ENCODE data around the gene CACNA2D3. TPM values are rescaled to one million over a fixed set of nuclear protein-coding genes. Genes with fewer than 3 reads are reported as not detected.

Gene CACNA2D3
- total and polyA plus RNA-seq, 7 experiments from 2014 or later, result 0.27 to 4.1 TPM; not detected in 5

GRCh38 chr3:54192026-54192425 lies 69.7 kb downstream of the CACNA2D3 start:
- H3K36me3 Mint-ChIP-seq, result no peaks in the 10 kb centered on the region
- peaks cover 0 to 5% (median 0%) of the 10 kb centered on the region in 5 donors for H3K27me3 Mint-ChIP-seq
- H3K9me3 Mint-ChIP-seq, result peaks cover 0 to 28% (median 7%) of the 10 kb centered on the region in 11 donors
- H3K27ac ChIP-seq (ENCODE audit: low read depth, low read length), result no peak overlapping the region
- no peak overlapping the region for H3K4me3 Mint-ChIP-seq
- H3K9me3 ChIP-seq (ENCODE audit: control insufficient read depth in 2 of 3, low read length in 3 of 3), result peaks cover 0 to 5% (median 0%) of the 10 kb centered on the region in 3 experiments
- no peak for ATAC-seq
- H3K4me1 Mint-ChIP-seq, result no peaks in the 10 kb centered on the region
- no peak overlapping the region for H3K27ac Mint-ChIP-seq
- no peak overlapping the region for H3K4me3 ChIP-seq (ENCODE audit: low read length)
- ChIA-PET CTCF (no interaction called here), POLR2A (no interaction called here)
- H3K27me3 ChIP-seq (ENCODE audit: control insufficient read depth in 2 of 2, insufficient read depth in 2 of 2, low read length in 2 of 2), result no peaks in the 10 kb centered on the region
- intact Hi-C loops (cut with micrococcal nuclease), result no loop called here
- H3K4me1 ChIP-seq (ENCODE audit: control insufficient read depth in 2 of 2, insufficient read depth in 2 of 2, low read length in 2 of 2), result no peaks in the 10 kb centered on the region
- no peaks in the 10 kb centered on the region for H3K36me3 ChIP-seq (ENCODE audit: control insufficient read depth in 2 of 3, insufficient read depth in 3 of 3, low read length in 3 of 3)
- DNase-seq, result no peak

DNA sequence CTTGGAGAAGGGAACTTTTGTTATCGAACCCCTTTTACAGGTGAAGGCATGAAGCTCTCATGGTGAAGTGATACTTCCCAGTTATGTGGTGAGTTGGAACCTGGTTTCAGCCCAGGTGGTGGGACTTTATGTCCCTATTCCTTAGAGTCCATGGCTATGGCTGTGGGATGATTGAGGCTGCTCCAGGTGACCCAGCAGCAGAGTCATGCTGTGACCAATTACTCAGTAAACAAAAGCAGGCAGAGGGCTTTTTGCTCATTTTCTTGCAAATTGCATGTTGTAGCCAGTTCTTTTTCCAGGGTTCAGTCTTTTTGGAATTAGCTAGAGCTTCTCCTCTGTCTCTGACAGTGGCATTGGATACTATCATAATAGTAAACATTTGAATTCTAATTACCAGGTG lies 70.7 kb downstream of the CACNA2D3 start:
- Histone ChIP-seq H3K27ac (ENCODE audit: low read depth, low read length) (no peak overlapping the region), H3K4me3 (ENCODE audit: low read length) (no peak overlapping the region), H3K4me1 (ENCODE audit: control insufficient read depth in 2 of 2, insufficient read depth in 2 of 2, low read length in 2 of 2) (no peaks in the 10 kb centered on the region), H3K9me3 (ENCODE audit: control insufficient read depth in 2 of 3, low read length in 3 of 3) (no peaks in the 10 kb centered on the region), H3K27me3 (ENCODE audit: control insufficient read depth in 2 of 2, insufficient read depth in 2 of 2, low read length in 2 of 2) (no peaks in the 10 kb centered on the region), H3K36me3 (ENCODE audit: control insufficient read depth in 2 of 3, insufficient read depth in 3 of 3, low read length in 3 of 3) (no peaks in the 10 kb centered on the region)
- ATAC-seq (no peak), DNase-seq (no peak)
- no peak overlapping the region for H3K4me3 Mint-ChIP-seq
- no peaks in the 10 kb centered on the region for H3K4me1 Mint-ChIP-seq
- H3K9me3 Mint-ChIP-seq, result peaks cover 0 to 24% (median 3%) of the 10 kb centered on the region in 11 donors
- ChIA-PET POLR2A (no interaction called here), CTCF (no interaction called here)
- peaks cover 0 to 5% (median 0%) of the 10 kb centered on the region in 5 donors for H3K27me3 Mint-ChIP-seq
- H3K36me3 Mint-ChIP-seq, result no peaks in the 10 kb centered on the region
- intact Hi-C loops (cut with micrococcal nuclease), result no loop called here
- H3K27ac Mint-ChIP-seq, result no peak overlapping the region

DNA sequence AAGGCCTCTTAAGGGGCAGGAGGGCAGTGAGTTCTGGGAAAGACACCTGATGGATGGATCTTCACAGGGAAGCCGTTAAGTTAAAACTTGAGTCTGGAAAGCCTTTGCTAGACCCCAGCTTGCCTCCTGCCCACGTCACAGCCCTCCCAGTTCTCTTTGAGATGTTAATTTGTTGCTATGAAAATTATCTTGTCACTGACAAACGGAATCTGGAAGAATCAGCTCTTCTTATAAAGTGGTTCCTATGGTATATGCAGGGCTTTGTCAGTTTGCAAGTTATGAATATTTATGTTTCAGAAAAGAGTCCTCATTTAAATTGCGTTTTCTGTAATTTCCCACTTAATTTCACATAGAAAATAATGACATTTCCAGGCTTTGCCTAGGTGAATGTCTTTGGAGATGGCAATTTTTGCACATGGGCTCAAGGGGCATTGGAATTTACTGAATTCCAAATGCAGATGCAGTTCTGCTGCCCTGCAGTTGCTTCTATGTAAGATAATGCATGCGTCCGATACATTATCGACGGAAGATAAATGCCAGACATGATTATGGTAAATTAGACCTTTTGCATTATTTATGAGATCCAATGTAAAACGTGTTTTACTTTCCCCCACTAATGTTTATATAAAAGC lies 74.1 kb downstream of the CACNA2D3 start:
- DNase-seq (no peak), ATAC-seq (no peak)
- Histone ChIP-seq H3K36me3 (ENCODE audit: control insufficient read depth in 2 of 3, insufficient read depth in 3 of 3, low read length in 3 of 3) (no peaks in the 10 kb centered on the region), H3K4me1 (ENCODE audit: control insufficient read depth in 2 of 2, insufficient read depth in 2 of 2, low read length in 2 of 2) (no peaks in the 10 kb centered on the region), H3K9me3 (ENCODE audit: control insufficient read depth in 2 of 3, low read length in 3 of 3) (no peaks in the 10 kb centered on the region), H3K4me3 (ENCODE audit: low read length) (no peak overlapping the region), H3K27me3 (ENCODE audit: control insufficient read depth in 2 of 2, insufficient read depth in 2 of 2, low read length in 2 of 2) (no peaks in the 10 kb centered on the region), H3K27ac (ENCODE audit: low read depth, low read length) (no peak overlapping the region)
- Mint-ChIP-seq H3K4me3 (no peak overlapping the region), H3K27me3 (peaks cover 0 to 5% (median 0%) of the 10 kb centered on the region in 5 donors), H3K9me3 (peaks cover 0 to 10% (median 0%) of the 10 kb centered on the region in 11 donors), H3K4me1 (no peaks in the 10 kb centered on the region), H3K36me3 (no peaks in the 10 kb centered on the region), H3K27ac (no peak overlapping the region)
- CTCF ChIA-PET, result no interaction called here
- POLR2A ChIA-PET, result no interaction called here
- intact Hi-C loops (cut with micrococcal nuclease), result no loop called here

DNA sequence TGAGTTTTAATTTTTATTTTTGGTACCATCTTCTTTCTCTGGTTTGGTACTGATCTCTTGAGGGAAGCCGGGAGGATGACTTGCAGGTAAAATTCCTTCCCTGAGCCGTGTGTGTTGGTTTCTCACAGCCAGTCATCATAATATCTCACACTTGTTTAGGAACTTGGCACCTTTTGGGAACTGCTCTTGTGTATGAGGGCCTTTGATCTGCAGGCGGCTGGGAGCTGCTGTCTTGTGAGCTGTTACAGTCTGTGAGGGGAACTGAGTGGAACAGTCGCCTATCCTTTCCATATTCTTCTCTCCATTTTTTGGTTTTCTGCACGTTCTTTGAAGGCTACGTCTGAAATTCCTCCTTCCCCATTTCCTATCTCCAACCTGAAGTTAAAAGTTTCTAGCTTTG lies 75.2 kb downstream of the CACNA2D3 start:
- Mint-ChIP-seq H3K9me3 (peaks cover 0 to 10% (median 0%) of the 10 kb centered on the region in 11 donors), H3K27me3 (peaks cover 0 to 5% (median 3%) of the 10 kb centered on the region in 5 donors), H3K36me3 (no peaks in the 10 kb centered on the region), H3K4me3 (no peak overlapping the region), H3K27ac (no peak overlapping the region), H3K4me1 (no peaks in the 10 kb centered on the region)
- POLR2A ChIA-PET, result no interaction called here
- Histone ChIP-seq H3K27me3 (ENCODE audit: control insufficient read depth in 2 of 2, insufficient read depth in 2 of 2, low read length in 2 of 2) (no peaks in the 10 kb centered on the region), H3K27ac (ENCODE audit: low read depth, low read length) (no peak overlapping the region), H3K4me3 (ENCODE audit: low read length) (no peak overlapping the region), H3K9me3 (ENCODE audit: control insufficient read depth in 2 of 3, low read length in 3 of 3) (no peaks in the 10 kb centered on the region), H3K36me3 (ENCODE audit: control insufficient read depth in 2 of 3, insufficient read depth in 3 of 3, low read length in 3 of 3) (no peaks in the 10 kb centered on the region), H3K4me1 (ENCODE audit: control insufficient read depth in 2 of 2, insufficient read depth in 2 of 2, low read length in 2 of 2) (no peaks in the 10 kb centered on the region)
- CTCF ChIA-PET, result no interaction called here
- no peak for DNase-seq
- intact Hi-C loops (cut with micrococcal nuclease), result no loop called here
- no peak for ATAC-seq

- DNase-seq (no peak), ATAC-seq (no peak)
- no peaks in the 10 kb centered on the region for H3K36me3 Mint-ChIP-seq
- H3K27ac ChIP-seq (ENCODE audit: low read depth, low read length), result no peak overlapping the region
- H3K27ac Mint-ChIP-seq, result no peak overlapping the region
- H3K27me3 Mint-ChIP-seq, result peaks cover 0 to 5% (median 3%) of the 10 kb centered on the region in 5 donors
- peaks cover 0 to 10% (median 0%) of the 10 kb centered on the region in 11 donors for H3K9me3 Mint-ChIP-seq
- H3K4me3 ChIP-seq (ENCODE audit: low read length), result no peak overlapping the region
- H3K4me1 Mint-ChIP-seq, result no peaks in the 10 kb centered on the region
- POLR2A ChIA-PET, result no interaction called here
- no peaks in the 10 kb centered on the region for H3K4me1 ChIP-seq (ENCODE audit: control insufficient read depth in 2 of 2, insufficient read depth in 2 of 2, low read length in 2 of 2)
- H3K4me3 Mint-ChIP-seq, result no peak overlapping the region
- no peaks in the 10 kb centered on the region for H3K36me3 ChIP-seq (ENCODE audit: control insufficient read depth in 2 of 3, insufficient read depth in 3 of 3, low read length in 3 of 3)
- intact Hi-C loops (cut with micrococcal nuclease), result no loop called here
- H3K27me3 ChIP-seq (ENCODE audit: control insufficient read depth in 2 of 2, insufficient read depth in 2 of 2, low read length in 2 of 2), result no peaks in the 10 kb centered on the region
- CTCF ChIA-PET, result no interaction called here
- no peaks in the 10 kb centered on the region for H3K9me3 ChIP-seq (ENCODE audit: control insufficient read depth in 2 of 3, low read length in 3 of 3)
Measured at GRCh38 chr3:54198556-54198955, 76.2 kb downstream of the CACNA2D3 start.

- ChIA-PET CTCF (no interaction called here), POLR2A (no interaction called here)
- Histone ChIP-seq H3K27ac (ENCODE audit: low read depth, low read length) (no peak overlapping the region), H3K4me3 (ENCODE audit: low read length) (no peak overlapping the region), H3K27me3 (ENCODE audit: control insufficient read depth in 2 of 2, insufficient read depth in 2 of 2, low read length in 2 of 2) (no peaks in the 10 kb centered on the region), H3K36me3 (ENCODE audit: control insufficient read depth in 2 of 3, insufficient read depth in 3 of 3, low read length in 3 of 3) (no peaks in the 10 kb centered on the region), H3K4me1 (ENCODE audit: control insufficient read depth in 2 of 2, insufficient read depth in 2 of 2, low read length in 2 of 2) (no peaks in the 10 kb centered on the region), H3K9me3 (ENCODE audit: control insufficient read depth in 2 of 3, low read length in 3 of 3) (no peaks in the 10 kb centered on the region)
- ATAC-seq (no peak), DNase-seq (no peak)
- Mint-ChIP-seq H3K27ac (no peak overlapping the region), H3K4me3 (no peak overlapping the region), H3K27me3 (peaks cover 0 to 5% (median 3%) of the 10 kb centered on the region in 5 donors), H3K4me1 (no peaks in the 10 kb centered on the region), H3K36me3 (no peaks in the 10 kb centered on the region), H3K9me3 (peaks cover 0 to 8% (median 0%) of the 10 kb centered on the region in 11 donors)
- intact Hi-C loops (cut with micrococcal nuclease), result no loop called here
Measured at GRCh38 chr3:54202054-54202453, 79.7 kb downstream of the CACNA2D3 start.

DNA sequence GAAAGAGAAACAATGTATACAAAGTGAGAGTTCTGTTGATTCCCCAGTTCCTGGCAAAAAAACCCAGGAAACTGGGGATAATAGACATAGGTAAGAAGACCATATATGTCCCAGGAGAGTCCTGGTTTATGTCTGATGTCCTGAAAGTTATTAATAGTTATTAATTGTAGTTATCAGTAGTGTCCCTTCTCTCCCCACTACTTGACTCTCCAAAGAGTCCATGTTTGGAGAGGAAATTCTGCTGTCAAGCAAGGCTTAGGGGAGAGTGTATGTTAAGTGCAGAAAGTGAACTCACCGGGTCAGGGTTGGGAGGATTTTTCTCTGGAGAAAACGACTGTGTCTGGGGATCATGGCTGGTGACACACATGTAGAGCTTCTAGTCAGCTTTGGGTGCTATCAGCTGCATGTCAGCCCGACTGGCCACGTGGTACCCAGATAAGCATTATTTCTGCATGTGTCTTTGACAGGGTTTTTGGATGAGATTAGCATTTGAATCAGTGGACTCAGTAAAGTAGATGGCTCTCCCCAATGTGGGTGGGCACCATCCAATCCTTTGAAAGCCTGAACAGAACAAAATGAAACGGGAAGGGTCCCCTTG lies 80.4 kb downstream of the CACNA2D3 start:
- POLR2A ChIA-PET, result no interaction called here
- Mint-ChIP-seq H3K4me1 (no peaks in the 10 kb centered on the region), H3K27me3 (peaks cover 0 to 5% (median 3%) of the 10 kb centered on the region in 5 donors), H3K27ac (peak overlapping the region in 1 of 9 donors; percentile 26), H3K36me3 (no peaks in the 10 kb centered on the region), H3K9me3 (peaks cover 0 to 8% (median 0%) of the 10 kb centered on the region in 11 donors), H3K4me3 (no peak overlapping the region)
- no peak for DNase-seq
- ATAC-seq, result no peak
- no peaks in the 10 kb centered on the region for H3K36me3 ChIP-seq (ENCODE audit: control insufficient read depth in 2 of 3, insufficient read depth in 3 of 3, low read length in 3 of 3)
- no peaks in the 10 kb centered on the region for H3K4me1 ChIP-seq (ENCODE audit: control insufficient read depth in 2 of 2, insufficient read depth in 2 of 2, low read length in 2 of 2)
- CTCF ChIA-PET, result no interaction called here
- intact Hi-C loops (cut with micrococcal nuclease), result no loop called here
- no peak overlapping the region for H3K27ac ChIP-seq (ENCODE audit: low read depth, low read length)
- H3K9me3 ChIP-seq (ENCODE audit: control insufficient read depth in 2 of 3, low read length in 3 of 3), result no peaks in the 10 kb centered on the region
- no peaks in the 10 kb centered on the region for H3K27me3 ChIP-seq (ENCODE audit: control insufficient read depth in 2 of 2, insufficient read depth in 2 of 2, low read length in 2 of 2)
- H3K4me3 ChIP-seq (ENCODE audit: low read length), result no peak overlapping the region
